GM23248 (cell line): ENCODE data around the gene WAS. TPM values are rescaled to one million over a fixed set of nuclear protein-coding genes. Genes with fewer than 3 reads are reported as not detected.

Source experiments
- DNase-seq: peaks from one replicate; pipeline ENCODE4 v3.0.0-alpha.2; 2015
- H2AFZ ChIP-seq: fragments of 200-600 bp; sonication (generic); 2 replicates; pipeline ENCODE4 v1.6.1; 2016; ENCODE audit warnings: antibody characterized with exemption
- H3F3A ChIP-seq: fragments of 200-600 bp; sonication (generic); 2 replicates; pipeline ENCODE4 v1.6.1; 2016; ENCODE audit warnings: mild to moderate bottlenecking, antibody characterized with exemption, mixed run types; ENCODE audit not compliant: insufficient read depth
- H3K27ac ChIP-seq: fragments of 200-600 bp; sonication (generic); 2 replicates; pipeline ENCODE4 v1.5.1; 2016; ENCODE audit warnings: mild to moderate bottlenecking
- H3K27me3 ChIP-seq: fragments of 200-600 bp; sonication (generic); replicated peaks from 2 replicates; pipeline ENCODE4 v1.6.1; 2016; ENCODE audit warnings: mild to moderate bottlenecking; ENCODE audit not compliant: insufficient read depth
- H3K36me3 ChIP-seq: fragments of 200-600 bp; sonication (generic); 2 replicates; pipeline ENCODE4 v1.6.1; 2016; ENCODE audit warnings: low read depth, mild to moderate bottlenecking
- H3K4me1 ChIP-seq: fragments of 200-600 bp; sonication (generic); 2 replicates; pipeline ENCODE4 v1.6.1; 2016; ENCODE audit warnings: mild to moderate bottlenecking; ENCODE audit not compliant: insufficient read depth
- H3K4me2 ChIP-seq: fragments of 200-600 bp; sonication (generic); one replicate; pipeline ENCODE4 v1.6.1; 2016; ENCODE audit warnings: mild to moderate bottlenecking; ENCODE audit not compliant: unreplicated experiment
- H3K4me3 ChIP-seq: fragments of 200-600 bp; sonication (generic); 2 replicates; pipeline ENCODE4 v1.5.1; 2016; ENCODE audit warnings: mild to moderate bottlenecking
- H3K79me2 ChIP-seq: fragments of 200-600 bp; sonication (generic); 2 replicates; pipeline ENCODE4 v1.6.1; 2016; ENCODE audit warnings: mild to moderate bottlenecking; ENCODE audit not compliant: insufficient read depth
- H3K9ac ChIP-seq: fragments of 200-600 bp; sonication (generic); 2 replicates; pipeline ENCODE4 v1.6.1; 2016; ENCODE audit warnings: mild to moderate bottlenecking
- H3K9me2 ChIP-seq: fragments of 200-600 bp; sonication (generic); 2 replicates; pipeline ENCODE4 v1.6.1; 2016; ENCODE audit warnings: mixed run types, mild to moderate bottlenecking, moderate library complexity; ENCODE audit not compliant: insufficient read depth
- H3K9me3 ChIP-seq: fragments of 200-600 bp; sonication (generic); one replicate; pipeline ENCODE4 v1.6.1; 2017; ENCODE audit warnings: low read depth
- H4K20me1 ChIP-seq: fragments of 200-600 bp; sonication (generic); 2 replicates; pipeline ENCODE4 v1.6.0; 2016; ENCODE audit not compliant: insufficient read depth
- EZH2 ChIP-seq: fragments of 200-600 bp; sonication (generic); IDR thresholded peaks from 2 replicates; pipeline ENCODE4 v1.6.1; 2018; ENCODE audit warnings: antibody characterized with exemption, mild to moderate bottlenecking; ENCODE audit not compliant: insufficient read depth, poor library complexity, severe bottlenecking
- EZH2phosphoT487 ChIP-seq: fragments of 200-600 bp; sonication (generic); IDR thresholded peaks from 2 replicates; pipeline ENCODE4 v1.6.1; 2018; ENCODE audit warnings: antibody characterized with exemption, moderate library complexity, mild to moderate bottlenecking, low read depth; ENCODE audit not compliant: insufficient read depth
- WGBS, 2 experiments: methylation state at CpG; one replicate each; pipeline ENCODE4 v1.1.6; 2015 to 2017; ENCODE audit warnings: low lambda C conversion rate in 2 of 2, low coverage in 1 of 2; ENCODE audit errors: missing lambda C conversion rate in 2 of 2; 5-methylcytosine and 5-hydroxymethylcytosine counted together
- in situ Hi-C: fragments of 300-500 bp; cut with MboI; formaldehyde crosslinking; loops from 2 replicates; pipeline ENCODE4 v1.15.0; 2020
- polyA plus RNA-seq: library from polyadenylated mRNA; unstranded; fragments of >200 nt; fragmentation: Nextera tagmentation; extraction: Ambion mirVana; gene quantifications from 2 replicates; pipeline ENCODE4 v1.2.1, GENCODE V29; 2016
- total RNA-seq: library from RNA; depleted of rRNA; stranded (reverse); fragments of >200 nt; shearing (Covaris generic); gene quantifications from 2 replicates; pipeline ENCODE4 v1.2.3, GENCODE V29; 2014

Gene WAS
- total and polyA plus RNA-seq, 2 experiments from 2014 or later = not detected

- peak overlapping the region; percentile 87 for H3K9ac ChIP-seq
- in situ Hi-C loops = no loop called here
- H4K20me1 ChIP-seq = no peaks in the 10 kb centered on the region
- no peak overlapping the region for H3K27ac ChIP-seq
- no peaks in the 10 kb centered on the region for H3K27me3 ChIP-seq
- no peaks in the 10 kb centered on the region for H3K9me3 ChIP-seq
- H3K4me3 ChIP-seq = peak overlapping the region; percentile 75
- no peaks in the 10 kb centered on the region for H3F3A ChIP-seq
- no peaks in the 10 kb centered on the region for H3K36me3 ChIP-seq
- no peaks in the 10 kb centered on the region for H3K9me2 ChIP-seq
- H2AFZ ChIP-seq = peak overlapping the region; percentile 85
- H3K4me1 ChIP-seq = 0 out of 2 replicates have a peak, but pooled peaks cover 5% of the 10 kb centered on the region
- H3K79me2 ChIP-seq = peaks cover 17% of the 10 kb centered on the region
- peak; percentile 45 for DNase-seq
- peak overlapping the region; percentile 61 for H3K4me2 ChIP-seq
- 11 to 19% methylated on average over 6 to 14 of the region's 14 CpGs for WGBS, 2 experiments
- TF ChIP-seq EZH2phosphoT487 = no peak
- TF ChIP-seq EZH2 = no peak
These were observed 11.9 kb downstream of the WAS start for GRCh38 chrX:48695534-48695896.

GRCh38 chrX:48695925-48696300 lies 12.3 kb downstream of the WAS start:
- no peak for TF ChIP-seq EZH2
- no peak for TF ChIP-seq EZH2phosphoT487
- Histone ChIP-seq H3K27me3 (no peaks in the 10 kb centered on the region), H3F3A (no peaks in the 10 kb centered on the region), H4K20me1 (no peaks in the 10 kb centered on the region), H3K9me3 (no peaks in the 10 kb centered on the region), H3K79me2 (peaks cover 17% of the 10 kb centered on the region), H3K4me3 (peak overlapping the region; percentile 75), H3K36me3 (no peaks in the 10 kb centered on the region), H3K4me2 (peak overlapping the region; percentile 61), H3K9ac (peak overlapping the region; percentile 87), H2AFZ (peak overlapping the region; percentile 85), H3K9me2 (no peaks in the 10 kb centered on the region), H3K27ac (peak overlapping the region; percentile 45), H3K4me1 (0 out of 2 replicates have a peak, but pooled peaks cover 5% of the 10 kb centered on the region)
- no peak for DNase-seq
- in situ Hi-C loops = no loop called here
- WGBS, 2 experiments = 0 to 4% methylated on average over 6 to 8 of the region's 8 CpGs

DNA sequence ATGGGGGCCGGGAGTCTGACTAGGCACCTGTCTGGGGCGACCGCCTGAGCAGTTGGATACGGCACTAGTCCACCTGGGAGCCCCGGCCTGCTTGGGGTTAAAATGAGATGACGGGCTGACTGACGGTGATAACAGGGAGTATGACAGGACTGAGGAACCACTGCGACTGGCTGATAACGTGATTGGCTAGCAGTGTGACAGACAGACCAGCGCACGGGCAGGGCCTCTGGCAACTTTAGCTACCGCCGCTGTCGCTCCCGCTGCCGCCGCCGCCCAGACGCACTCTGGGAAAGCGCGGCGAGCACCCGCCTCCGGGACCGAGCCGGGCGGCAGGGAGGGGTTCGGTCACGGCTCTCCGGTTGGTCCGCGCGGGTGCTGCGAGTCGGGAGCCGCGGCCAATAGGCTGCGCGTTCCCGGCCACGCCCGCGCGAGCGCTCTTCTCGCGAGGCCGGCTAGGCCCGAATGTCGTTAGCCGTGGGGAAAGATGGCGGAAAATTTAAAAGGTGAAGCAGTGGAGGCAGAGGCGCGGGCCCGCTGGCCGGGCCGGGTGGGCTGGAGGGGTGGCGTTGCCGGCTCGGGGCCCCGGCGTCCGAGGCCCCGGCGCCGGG lies 12.8 kb downstream of the WAS start, which contains the start of gene SUV39H1:
SUV39H1 (plus strand) TSS at position 434 of the 608 bp plus-strand sequence; CDS start at position 485, 51 bp downstream.
- peak within 1 kb of the TSS; percentile 85 for H2AFZ ChIP-seq
- 1 to 2% methylated on average over 22 to 51 of the region's 66 CpGs for WGBS, 2 experiments
- H3F3A ChIP-seq = no peaks in the 10 kb centered on the region
- H3K4me3 ChIP-seq = peak within 1 kb of the TSS; percentile 75
- H4K20me1 ChIP-seq = no peaks in the 10 kb centered on the region
- in situ Hi-C loops = no loop called here
- H3K9ac ChIP-seq = peak within 1 kb of the TSS; percentile 87
- no peaks in the 10 kb centered on the region for H3K36me3 ChIP-seq
- H3K4me2 ChIP-seq = peak within 1 kb of the TSS; percentile 61
- H3K9me3 ChIP-seq = no peaks in the 10 kb centered on the region
- peak within 1 kb of the TSS; percentile 48 for H3K27ac ChIP-seq
- no peaks in the 10 kb centered on the region for H3K9me2 ChIP-seq
- H3K27me3 ChIP-seq = no peaks in the 10 kb centered on the region
- peaks cover 17% of the 10 kb centered on the region for H3K79me2 ChIP-seq
- 0 out of 2 replicates have a peak, but pooled peaks cover 5% of the 10 kb centered on the region for H3K4me1 ChIP-seq
- TF ChIP-seq EZH2 (no peak), EZH2phosphoT487 (no peak)
- DNase-seq = peak; percentile 95

DNA sequence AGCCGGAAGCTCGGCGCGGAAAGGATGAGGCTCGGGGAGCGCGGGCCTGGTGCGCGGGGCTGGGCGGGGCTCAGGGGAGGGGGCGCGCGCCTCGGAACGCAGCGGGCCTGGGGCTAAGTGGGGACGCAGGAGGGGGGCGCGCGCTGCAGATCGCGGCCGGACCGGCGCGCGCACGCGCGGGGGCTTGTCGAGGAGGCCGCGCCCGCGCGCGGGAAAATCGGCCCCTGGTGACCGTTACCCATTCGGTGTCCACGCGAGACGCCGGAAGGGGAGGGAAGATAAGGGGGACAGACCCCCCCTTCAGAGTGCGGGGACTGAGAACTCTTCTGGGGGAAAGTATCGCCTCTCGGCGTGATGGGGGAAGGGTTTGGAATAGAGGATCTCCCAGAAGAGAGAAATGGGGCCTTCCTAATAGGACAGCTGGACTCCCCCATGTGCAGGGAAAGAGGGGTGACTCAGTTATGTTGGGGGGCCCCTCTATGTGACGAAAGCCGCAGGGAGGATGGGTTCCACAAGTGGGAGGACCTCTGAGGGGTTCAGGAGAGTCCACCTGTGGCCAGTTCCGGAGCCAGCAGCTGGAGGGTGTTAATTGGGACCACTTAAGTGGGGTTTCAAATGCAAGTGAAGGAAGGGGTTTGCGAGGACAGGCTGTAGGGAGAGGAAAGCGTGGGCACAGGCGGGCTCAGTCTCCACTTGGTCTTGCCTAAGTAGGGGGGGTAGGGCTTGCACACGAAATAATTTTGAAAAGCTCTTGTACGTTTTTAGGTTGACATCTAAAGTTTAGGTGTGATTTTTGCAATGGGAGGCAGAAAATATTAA lies 13.5 kb downstream of the WAS start:
- Histone ChIP-seq H3F3A (no peaks in the 10 kb centered on the region), H3K4me3 (peak overlapping the region; percentile 75), H2AFZ (peak overlapping the region; percentile 77), H3K4me1 (0 out of 2 replicates have a peak, but pooled peaks cover 5% of the 10 kb centered on the region), H3K9me2 (no peaks in the 10 kb centered on the region), H3K79me2 (peaks cover 17% of the 10 kb centered on the region), H3K9me3 (no peaks in the 10 kb centered on the region), H3K36me3 (no peaks in the 10 kb centered on the region), H4K20me1 (no peaks in the 10 kb centered on the region), H3K27ac (peak overlapping the region; percentile 48), H3K9ac (peak overlapping the region; percentile 87), H3K27me3 (no peaks in the 10 kb centered on the region), H3K4me2 (peak overlapping the region; percentile 57)
- TF ChIP-seq EZH2phosphoT487 (no peak), EZH2 (no peak)
- peak; percentile 46 for DNase-seq
- in situ Hi-C loops = no loop called here
- 0 to 1% methylated on average over 5 to 24 of the region's 56 CpGs for WGBS, 2 experiments
